GM12878 (cell line): ENCODE data around the gene ALOXE3. TPM values are rescaled to one million over a fixed set of nuclear protein-coding genes. Genes with fewer than 3 reads are reported as not detected.
A peak's percentile ranks its signal among the peaks of the same experiment; 100 is the strongest.

Experiments used
- ATAC-seq: fragments of 200-7000 bp; cut with Tn5 transposase; 3 replicates; pipeline ENCODE4 v1.9.1; 2020; ENCODE audit warnings: mild to moderate bottlenecking, moderate library complexity
- BruUV-seq: library from RNA; stranded (reverse); fragments of 400-500 nt; replicated peaks from 2 replicates; lab custom pipeline; 2021; lab: Mats Ljungman, UMichigan
- CTCF ChIA-PET: fragments of 300-600 bp; sonication (Branson Sonifier 250); formaldehyde crosslinking; extraction: SDS; loops from one replicate; lab custom pipeline; 2021; ENCODE audit warnings: inconsistent platforms; lab: Yijun Ruan, JAX
- POLR2A ChIA-PET: fragments of 350-600 bp; formaldehyde crosslinking; extraction: SDS; loops from one replicate; lab custom pipeline; 2021; ENCODE audit warnings: inconsistent platforms; lab: Charles Lee
- RAD21 ChIA-PET: fragments of 300-600 bp; sonication (Branson Sonifier 250); formaldehyde crosslinking; loops from one replicate; lab custom pipeline; 2023; ENCODE audit warnings: antibody characterized with exemption; ENCODE audit not compliant: unreplicated experiment; lab: Charles Lee
- SMC1A ChIA-PET: fragments of 300-600 bp; sonication (Branson Sonifier 250); formaldehyde crosslinking; loops from one replicate; lab custom pipeline; 2023; ENCODE audit not compliant: unreplicated experiment, uncharacterized antibody; lab: Charles Lee
- DNase-seq: peaks from one replicate; pipeline ENCODE4 v3.0.0-alpha.2; 2011; ENCODE audit warnings: low read depth, low spot score
- FAIRE-seq: peaks from 3 replicates; lab custom pipeline; 2011; peaks lifted over from hg19 to GRCh38; lab: Jason Lieb, UNC
- H2AFZ ChIP-seq: 2 replicates; pipeline ENCODE4 v1.6.0; 2011; ENCODE audit warnings: low read depth, low read length, control low read depth; ENCODE audit not compliant: control insufficient read depth
- H3K27ac ChIP-seq: 2 replicates; pipeline ENCODE4 v1.5.1; 2011; ENCODE audit warnings: control low read depth; ENCODE audit not compliant: control insufficient read depth, insufficient read depth
- H3K27me3 ChIP-seq, 2 experiments: replicated peaks in 1 of 2; 2 replicates each; pipeline versions ENCODE4 v1.6.0 to v1.6.1; 2011; ENCODE audit warnings: low read length in 1 of 2; ENCODE audit not compliant: control insufficient read depth in 2 of 2, insufficient read depth in 2 of 2
- H3K36me3 ChIP-seq, 2 experiments: 2 replicates each; pipeline ENCODE4 v1.5.1; 2011; ENCODE audit warnings: low read length in 1 of 2; ENCODE audit not compliant: control insufficient read depth in 2 of 2, insufficient read depth in 2 of 2
- H3K4me1 ChIP-seq: 2 replicates; pipeline ENCODE4 v1.6.1; 2011; ENCODE audit warnings: mild to moderate bottlenecking, low read length, moderate library complexity, mixed read lengths; ENCODE audit not compliant: control insufficient read depth, insufficient read depth
- H3K4me2 ChIP-seq: 2 replicates; pipeline ENCODE4 v1.6.0; 2011; ENCODE audit warnings: control low read depth; ENCODE audit not compliant: control insufficient read depth, insufficient read depth
- H3K4me3 ChIP-seq: fragments of 200-600 bp; sonication (generic); 2 replicates; pipeline ENCODE4 v1.5.1; 2016
- H3K79me2 ChIP-seq: 2 replicates; pipeline ENCODE4 v1.6.0; 2011; ENCODE audit warnings: low read length; ENCODE audit not compliant: control insufficient read depth, insufficient read depth
- H3K9ac ChIP-seq: 2 replicates; pipeline ENCODE4 v1.8.0; 2011; ENCODE audit warnings: low read length, control low read depth, mixed read lengths; ENCODE audit not compliant: control insufficient read depth, insufficient read depth
- H3K9me3 ChIP-seq: replicated peaks from 3 replicates; pipeline ENCODE4 v1.5.1; 2011; ENCODE audit warnings: mild to moderate bottlenecking, low read length; ENCODE audit not compliant: control insufficient read depth, insufficient read depth
- H4K20me1 ChIP-seq: 2 replicates; pipeline ENCODE4 v1.6.0; 2011; ENCODE audit not compliant: control insufficient read depth, insufficient read depth
- BACH1 ChIP-seq: fragments of 450-650 bp; IDR thresholded peaks from 2 replicates; pipeline ENCODE4 v1.6.1; 2017; ENCODE audit warnings: mild to moderate bottlenecking, borderline replicate concordance
- WGBS: methylation state at CpG from one replicate; pipeline ENCODE4 v1.1.6; 2016; ENCODE audit warnings: low lambda C conversion rate; ENCODE audit not compliant: insufficient replicate concordance, insufficient coverage; ENCODE audit errors: missing lambda C conversion rate; 5-methylcytosine and 5-hydroxymethylcytosine counted together
- in situ Hi-C: fragments of 300-500 bp; cut with MboI; formaldehyde crosslinking; loops from 9 replicates; pipeline ENCODE4 v1.14.3; 2018; ENCODE audit warnings: mixed read lengths
- intact Hi-C: fragments of 100-400 bp; cut with micrococcal nuclease; formaldehyde crosslinking; loops from one replicate; pipeline ENCODE4 v1.14.2; 2022; ENCODE audit not compliant: unreplicated experiment
- polyA plus RNA-seq, 11 experiments: library from polyadenylated mRNA; depleted of rRNA in 4 of 11; unstranded in 6 of 11; stranded (reverse) in 5 of 11; fragments of >200 nt; fragmentation: Nextera tagmentation in 4 of 11; fragmentation: Illumina TruSeq in 1 of 11; extraction: Ambion mirVana in 4 of 11; extraction: Trizol in 1 of 11; gene quantifications; 1 replicate in 1 of 11; 2 replicates in 10 of 11; pipeline versions ENCODE4 v1.2.1 to v1.2.3, GENCODE V29; 2011 to 2016; ENCODE audit warnings: inconsistent platforms in 2 of 11, missing spikeins in 2 of 11, low read depth in 1 of 11
- total RNA-seq, 4 experiments: library from RNA; depleted of rRNA in 3 of 4; stranded (reverse); fragments of >200 nt in 3 of 4; fragmentation: Illumina TruSeq in 1 of 4; extraction: Trizol in 1 of 4; gene quantifications; 2 replicates each; pipeline versions ENCODE4 v1.2.1 to v1.2.3, GENCODE V29; 2013 to 2021
- TF ChIP-seq, protein P1 (sequence below): fragments of 450-650 bp; IDR thresholded peaks from 2 replicates; pipeline ENCODE4 v1.6.1; 2016; ENCODE audit warnings: mild to moderate bottlenecking

ALOXE3 gene
- total and polyA plus RNA-seq, 10 of the 15 experiments (the other 5 are each of a cell fraction or from before 2014, with no cell fraction given) = 0.04 TPM; not detected in 9

DNA sequence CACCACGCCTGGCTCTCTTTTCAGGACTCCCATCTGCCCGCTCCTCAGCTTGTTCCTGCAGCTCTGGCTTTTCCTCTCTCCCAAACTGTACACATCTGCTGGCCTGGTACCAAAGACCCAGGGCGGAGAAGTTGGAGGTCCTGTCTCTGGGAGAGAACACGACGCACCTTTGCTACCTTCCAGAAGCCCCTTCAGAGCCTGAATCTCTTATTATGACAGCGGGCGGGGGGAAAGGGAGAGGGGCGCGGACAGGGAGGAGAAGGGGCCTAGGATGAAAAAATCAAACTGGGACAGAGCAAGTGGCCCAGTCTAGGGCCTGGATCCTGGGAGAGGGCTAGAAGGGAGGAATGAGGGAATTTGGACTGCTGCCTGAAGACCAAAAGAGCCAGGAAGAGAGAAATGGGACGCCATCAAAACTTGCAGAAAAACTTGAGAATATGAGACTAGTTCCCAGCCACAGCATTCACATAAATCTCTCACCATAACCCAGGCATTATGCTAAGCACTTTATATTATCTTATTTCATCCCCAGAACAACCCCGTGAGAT, 36.4 kb upstream of the ALOXE3 start:
- WGBS = 52% methylated on average over 10 of the region's 11 CpGs
- peaks cover 1 to 3% of the 10 kb centered on the region in 2 experiments; a peak in 3 of 4 replicates for H3K36me3 ChIP-seq
- DNase-seq (no peak), ATAC-seq (no peak), FAIRE-seq (no peak)
- CTCF ChIA-PET = interaction anchor here (4.4 kb wide), 1 partner anchor 16 kb away, joined by 36 read pairs; no protein-coding TSS in a partner anchor
- H3K9me3 ChIP-seq = no peaks in the 10 kb centered on the region
- H3K27ac ChIP-seq = no peak overlapping the region
- no peak overlapping the region for H3K4me3 ChIP-seq
- H3K9ac ChIP-seq = no peak overlapping the region
- no peaks in the 10 kb centered on the region for H3K27me3 ChIP-seq
- SMC1A ChIA-PET = interaction anchor here (1.3 to 5.1 kb wide), 3 partner anchors 16 to 32 kb away, joined by 4 to 42 read pairs (median 21); partner anchors contain the start of gene HES7
- H3K79me2 ChIP-seq = peaks cover 21% of the 10 kb centered on the region
- POLR2A ChIA-PET = interaction anchor here (0.6 to 7.5 kb wide), 6 partner anchors 16 to 141 kb away, joined by 3 to 71 read pairs (median 6); partner anchors contain the start of genes AURKB and BORCS6
- in situ Hi-C loops (no loop called here), intact Hi-C loops (no loop called here)
- H3K4me1 ChIP-seq = peaks cover 23% of the 10 kb centered on the region
- H3K4me2 ChIP-seq = peak overlapping the region; percentile 36
- BruUV-seq = no TSS peak
- RAD21 ChIA-PET = interaction anchor here (1.5 to 4.1 kb wide), 2 partner anchors 16 to 32 kb away, joined by 4 to 33 read pairs; no protein-coding TSS in a partner anchor
- H2AFZ ChIP-seq = no peak overlapping the region
- no peaks in the 10 kb centered on the region; the same call in 1 of the 2 replicates for H4K20me1 ChIP-seq
- 0 out of 2 replicates have a peak, but pooled peaks have one; percentile 10 for TF ChIP-seq BACH1
- TF ChIP-seq, protein P1, sequence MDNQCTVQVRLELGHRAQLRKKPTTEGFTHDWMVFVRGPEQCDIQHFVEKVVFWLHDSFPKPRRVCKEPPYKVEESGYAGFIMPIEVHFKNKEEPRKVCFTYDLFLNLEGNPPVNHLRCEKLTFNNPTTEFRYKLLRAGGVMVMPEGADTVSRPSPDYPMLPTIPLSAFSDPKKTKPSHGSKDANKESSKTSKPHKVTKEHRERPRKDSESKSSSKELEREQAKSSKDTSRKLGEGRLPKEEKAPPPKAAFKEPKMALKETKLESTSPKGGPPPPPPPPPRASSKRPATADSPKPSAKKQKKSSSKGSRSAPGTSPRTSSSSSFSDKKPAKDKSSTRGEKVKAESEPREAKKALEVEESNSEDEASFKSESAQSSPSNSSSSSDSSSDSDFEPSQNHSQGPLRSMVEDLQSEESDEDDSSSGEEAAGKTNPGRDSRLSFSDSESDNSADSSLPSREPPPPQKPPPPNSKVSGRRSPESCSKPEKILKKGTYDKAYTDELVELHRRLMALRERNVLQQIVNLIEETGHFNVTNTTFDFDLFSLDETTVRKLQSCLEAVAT = no peak
